Transverse colon (tissue), 4 donors: ENCODE results near the gene HOXD3. TPM values are rescaled to one million over a fixed set of nuclear protein-coding genes. Genes with fewer than 3 reads are reported as not detected.

Experiments used
- DNase-seq: peaks from one replicate; pipeline ENCODE4 v3.0.0-alpha.2; 2019
- H3K27ac ChIP-seq, 4 donors: fragments of 200-600 bp; sonication (generic); 2 replicates each; pipeline ENCODE4 v1.5.1; 2016 to 2018; ENCODE audit warnings: inconsistent platforms in 4 of 4
- H3K27me3 ChIP-seq: fragments of 200-600 bp; sonication (generic); 2 replicates; pipeline ENCODE4 v1.5.1; 2017; ENCODE audit warnings: inconsistent platforms
- H3K36me3 ChIP-seq, 4 donors: fragments of 200-600 bp; sonication (generic); 2 replicates each; pipeline ENCODE4 v1.5.1; 2017 to 2019; ENCODE audit warnings: inconsistent platforms in 4 of 4
- H3K4me1 ChIP-seq, 4 donors: fragments of 200-600 bp; sonication (generic); 2 replicates each; pipeline ENCODE4 v1.5.1; 2017 to 2020; ENCODE audit warnings: inconsistent platforms in 4 of 4
- H3K4me3 ChIP-seq, 4 donors: fragments of 200-600 bp; sonication (generic); 1 replicate in 1 of 4; 2 replicates in 3 of 4; pipeline versions ENCODE4 v1.5.1 to v1.6.1; 2017 to 2019; ENCODE audit warnings: inconsistent platforms in 4 of 4
- H3K9me3 ChIP-seq, 2 donors: fragments of 200-600 bp; sonication (generic); 2 replicates each; pipeline ENCODE4 v1.5.1; 2017 to 2019; ENCODE audit warnings: inconsistent platforms in 2 of 2
- CTCF ChIP-seq, 5 experiments: fragments of 200-600 bp in 3 of 5; fragments of 450-650 bp in 2 of 5; sonication (generic) in 3 of 5; IDR thresholded peaks; 1 replicate in 2 of 5; 2 replicates in 3 of 5; pipeline ENCODE4 v1.5.1; 2016 to 2017; ENCODE audit warnings: antibody characterized with exemption in 5 of 5, inconsistent platforms in 3 of 5, mild to moderate bottlenecking in 2 of 5, moderate library complexity in 1 of 5
- EP300 ChIP-seq: sonication (generic); formaldehyde crosslinking; IDR thresholded peaks from one replicate; pipeline ENCODE4 v1.6.1; 2017; ENCODE audit warnings: antibody characterized with exemption, low read depth
- POLR2A ChIP-seq: fragments of 450-650 bp; IDR thresholded peaks from one replicate; pipeline ENCODE4 v1.6.1; 2016; ENCODE audit warnings: antibody characterized with exemption, mild to moderate bottlenecking, moderate library complexity
- POLR2AphosphoS5 ChIP-seq, 3 donors: sonication (generic); formaldehyde crosslinking; IDR thresholded peaks; one replicate each; pipeline ENCODE4 v1.6.1; 2016; ENCODE audit warnings: antibody characterized with exemption in 3 of 3
- WGBS, 2 donors: methylation state at CpG; one replicate each; pipeline ENCODE4 v1.1.5; 2018; ENCODE audit warnings: low coverage in 1 of 2; 5-methylcytosine and 5-hydroxymethylcytosine counted together
- in situ Hi-C, 4 donors: fragments of 200-750 bp; cut with MboI; loops; one replicate each; pipeline versions ENCODE4 v1.15.0 to v1.15.1; 2017; ENCODE audit warnings: low sequenced_read_pairs in 3 of 4, low pct_ligation_motif_present in 1 of 4, low pct_unique_long_range_greater_than_20kb in 1 of 4
- intact Hi-C: fragments of 100-400 bp; cut with DNase I; formaldehyde crosslinking; loops from one replicate; pipeline ENCODE4 v1.15.1; 2023; ENCODE audit warnings: low total_unique reads
- total RNA-seq, 4 donors: library from RNA; depleted of rRNA; stranded (reverse); fragments of >200 nt; gene quantifications; one replicate each; pipeline ENCODE4 v1.1.0, GENCODE V29; 2016

HOXD3 gene
- total RNA-seq, 4 donors from 2014 or later, result 2.0 to 15.7 (median 7.6) TPM; not detected in 1

DNA sequence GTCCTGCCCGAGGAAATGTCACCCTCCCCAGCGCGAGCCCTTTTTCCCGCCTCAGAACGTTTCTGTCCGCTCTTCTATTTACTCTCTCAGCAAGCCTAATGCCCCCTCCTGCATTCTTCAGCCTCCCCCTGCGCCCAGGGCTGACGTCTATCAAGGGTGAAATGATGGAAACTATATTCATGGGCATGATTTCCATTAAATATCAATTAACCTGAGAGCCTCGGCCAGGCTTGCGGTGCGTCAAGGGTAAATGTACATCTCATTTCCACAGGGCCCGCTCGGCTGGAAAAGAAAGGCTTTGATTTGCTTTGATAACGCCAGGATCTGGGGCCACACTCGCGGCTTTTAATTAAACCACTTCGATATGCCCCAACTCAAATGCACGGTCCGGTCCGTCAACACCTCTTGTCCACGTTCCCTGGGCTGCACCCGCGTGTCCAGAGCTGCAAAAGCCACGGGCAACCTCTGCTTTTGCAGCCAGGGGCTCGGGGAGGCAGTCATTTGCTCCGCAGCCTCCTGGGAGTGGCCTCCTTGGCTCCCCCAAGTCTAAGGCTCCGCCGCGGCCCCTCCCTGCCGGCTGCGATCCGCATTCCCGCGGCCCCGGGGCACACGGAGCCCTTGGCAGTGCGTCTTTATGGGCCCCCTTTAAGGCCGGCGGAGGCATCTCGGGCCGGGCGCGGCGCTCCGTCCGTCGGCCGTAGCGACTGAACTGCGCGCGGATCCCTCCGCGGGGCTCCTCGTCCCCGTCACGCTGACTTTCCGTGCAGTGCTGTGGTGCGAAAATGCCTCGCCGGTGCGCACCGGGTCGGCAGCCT is 27.9 kb upstream of the HOXD3 start, which contains the start of gene HOXD8:
Gene HOXD8 (plus strand): TSS at position 724 of the 815 bp plus-strand sequence. CDS start 662 bp downstream, outside the sequence.
- intact Hi-C loops (loop anchor here (5.0 kb wide), 1 partner anchor 508 kb away; no protein-coding TSS in a partner anchor), in situ Hi-C loops (loop anchor here (5.0 to 25.0 kb wide), 6 partner anchors 326 to 1026 kb away; no protein-coding TSS in a partner anchor)
- H3K27ac ChIP-seq, result peak within 1 kb of the TSS; percentile 94 to 96 (median 94)
- peaks cover 12 to 55% (median 31%) of the 10 kb centered on the region in 4 donors for H3K4me1 ChIP-seq
- peak within 1 kb of the TSS; percentile 44 to 68 (median 57) for H3K4me3 ChIP-seq
- peak; percentile 75 for DNase-seq
- 2 to 13% methylated on average over 8 to 64 of the region's 64 CpGs for WGBS, 2 donors
- TF ChIP-seq POLR2A, result peak; percentile 51
- TF ChIP-seq EP300, result no peak
- peak in 2 of 5 experiments; percentile 9 to 12 for TF ChIP-seq CTCF (IDR thresholded peaks at IDR 0.05)
- peak; percentile 77 to 83 (median 80) for TF ChIP-seq POLR2AphosphoS5 (IDR thresholded peaks at IDR 0.05)
- no peaks in the 10 kb centered on the region for H3K36me3 ChIP-seq
- H3K9me3 ChIP-seq, result no peaks in the 10 kb centered on the region
- H3K27me3 ChIP-seq, result peaks cover 83% of the 10 kb centered on the region

- peak; percentile 64 for DNase-seq
Observed at GRCh38 chr2:176129813-176130146, 27.3 kb upstream of the HOXD3 start.

DNA sequence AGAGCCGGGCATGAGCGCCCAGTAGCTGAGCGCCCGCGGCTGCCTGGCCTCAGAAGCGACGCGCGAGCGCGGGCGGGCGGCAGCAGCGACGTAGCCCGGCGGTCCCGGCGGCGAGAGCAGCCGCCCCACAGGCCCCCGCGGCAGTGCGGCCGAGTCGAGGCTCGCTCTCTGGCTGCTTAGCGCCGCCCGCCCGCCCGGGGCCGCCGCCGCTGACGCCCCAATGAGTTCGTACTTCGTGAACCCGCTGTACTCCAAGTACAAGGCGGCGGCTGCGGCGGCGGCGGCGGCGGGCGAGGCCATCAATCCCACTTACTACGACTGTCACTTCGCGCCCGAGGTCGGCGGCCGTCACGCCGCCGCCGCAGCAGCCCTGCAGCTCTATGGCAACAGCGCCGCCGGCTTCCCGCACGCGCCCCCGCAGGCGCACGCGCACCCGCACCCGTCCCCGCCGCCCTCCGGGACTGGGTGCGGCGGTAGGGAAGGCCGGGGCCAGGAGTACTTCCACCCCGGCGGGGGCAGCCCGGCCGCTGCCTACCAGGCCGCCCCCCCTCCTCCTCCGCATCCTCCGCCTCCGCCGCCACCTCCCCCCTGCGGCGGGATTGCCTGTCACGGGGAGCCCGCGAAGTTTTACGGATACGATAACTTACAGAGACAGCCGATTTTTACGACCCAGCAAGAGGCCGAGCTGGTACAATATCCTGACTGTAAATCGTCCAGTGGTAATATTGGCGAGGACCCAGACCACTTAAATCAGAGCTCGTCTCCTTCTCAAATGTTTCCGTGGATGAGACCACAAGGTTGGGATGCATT is 26.8 kb upstream of the HOXD3 start:
- whole genome bisulfite sequencing, 2 donors, result 5 to 17% methylated on average over 5 to 64 of the region's 100 CpGs
- H3K27ac ChIP-seq, result peak overlapping the region; percentile 94 to 96 (median 94)
- no peaks in the 10 kb centered on the region for H3K9me3 ChIP-seq
- no peaks in the 10 kb centered on the region for H3K36me3 ChIP-seq
- peaks cover 71% of the 10 kb centered on the region for H3K27me3 ChIP-seq
- TF ChIP-seq POLR2A (peak; percentile 9), CTCF (IDR thresholded peaks at IDR 0.05) (peak in 1 of 5 experiments; percentile 22), POLR2AphosphoS5 (IDR thresholded peaks at IDR 0.05) (peak; percentile 18 to 49 (median 26)), EP300 (no peak)
- intact Hi-C loops, result no loop called here
- H3K4me3 ChIP-seq, result peak overlapping the region; percentile 32 to 68 (median 50)
- peak; percentile 56 for DNase-seq
- peaks cover 15 to 62% (median 35%) of the 10 kb centered on the region in 4 donors for H3K4me1 ChIP-seq
- in situ Hi-C loops, result loop anchor here in 1 of 4 donors (25.0 kb wide), 1 partner anchor 682 kb away; no protein-coding TSS in a partner anchor

More at GRCh38 chr2:176129813-176130146, 27.3 kb upstream of the HOXD3 start:
- no peaks in the 10 kb centered on the region for H3K36me3 ChIP-seq
- intact Hi-C loops (loop anchor here (5.0 kb wide), 1 partner anchor 508 kb away; no protein-coding TSS in a partner anchor), in situ Hi-C loops (loop anchor here (5.0 to 25.0 kb wide), 6 partner anchors 325 to 1025 kb away; no protein-coding TSS in a partner anchor)
- no peaks in the 10 kb centered on the region for H3K9me3 ChIP-seq
- H3K4me3 ChIP-seq, result peak overlapping the region; percentile 44 to 68 (median 57)
- H3K4me1 ChIP-seq, result peaks cover 12 to 56% (median 31%) of the 10 kb centered on the region in 4 donors
- H3K27ac ChIP-seq, result peak overlapping the region; percentile 94 to 96 (median 94)
- WGBS, 2 donors, result 0 to 10% methylated on average over 2 to 41 of the region's 43 CpGs
- peaks cover 77% of the 10 kb centered on the region for H3K27me3 ChIP-seq
- TF ChIP-seq POLR2AphosphoS5 (IDR thresholded peaks at IDR 0.05) (no peak), POLR2A (no peak), CTCF (IDR thresholded peaks at IDR 0.05) (no peak), EP300 (no peak)
